ENCODE measurements around the gene JMJD1C.

- TF ChIP-seq EHMT2 (IDR thresholded peaks at IDR 0.05; ENCODE audit: low read depth), result no peak
- TF ChIP-seq, protein P1, sequence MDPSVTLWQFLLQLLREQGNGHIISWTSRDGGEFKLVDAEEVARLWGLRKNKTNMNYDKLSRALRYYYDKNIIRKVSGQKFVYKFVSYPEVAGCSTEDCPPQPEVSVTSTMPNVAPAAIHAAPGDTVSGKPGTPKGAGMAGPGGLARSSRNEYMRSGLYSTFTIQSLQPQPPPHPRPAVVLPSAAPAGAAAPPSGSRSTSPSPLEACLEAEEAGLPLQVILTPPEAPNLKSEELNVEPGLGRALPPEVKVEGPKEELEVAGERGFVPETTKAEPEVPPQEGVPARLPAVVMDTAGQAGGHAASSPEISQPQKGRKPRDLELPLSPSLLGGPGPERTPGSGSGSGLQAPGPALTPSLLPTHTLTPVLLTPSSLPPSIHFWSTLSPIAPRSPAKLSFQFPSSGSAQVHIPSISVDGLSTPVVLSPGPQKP (IDR thresholded peaks at IDR 0.05; ENCODE audit: low read depth, low read length), result no peak
- TF ChIP-seq PBX3 (IDR thresholded peaks at IDR 0.05), result no peak
- TF ChIP-seq MAX (IDR thresholded peaks at IDR 0.05), result no peak
- TF ChIP-seq, protein P2, sequence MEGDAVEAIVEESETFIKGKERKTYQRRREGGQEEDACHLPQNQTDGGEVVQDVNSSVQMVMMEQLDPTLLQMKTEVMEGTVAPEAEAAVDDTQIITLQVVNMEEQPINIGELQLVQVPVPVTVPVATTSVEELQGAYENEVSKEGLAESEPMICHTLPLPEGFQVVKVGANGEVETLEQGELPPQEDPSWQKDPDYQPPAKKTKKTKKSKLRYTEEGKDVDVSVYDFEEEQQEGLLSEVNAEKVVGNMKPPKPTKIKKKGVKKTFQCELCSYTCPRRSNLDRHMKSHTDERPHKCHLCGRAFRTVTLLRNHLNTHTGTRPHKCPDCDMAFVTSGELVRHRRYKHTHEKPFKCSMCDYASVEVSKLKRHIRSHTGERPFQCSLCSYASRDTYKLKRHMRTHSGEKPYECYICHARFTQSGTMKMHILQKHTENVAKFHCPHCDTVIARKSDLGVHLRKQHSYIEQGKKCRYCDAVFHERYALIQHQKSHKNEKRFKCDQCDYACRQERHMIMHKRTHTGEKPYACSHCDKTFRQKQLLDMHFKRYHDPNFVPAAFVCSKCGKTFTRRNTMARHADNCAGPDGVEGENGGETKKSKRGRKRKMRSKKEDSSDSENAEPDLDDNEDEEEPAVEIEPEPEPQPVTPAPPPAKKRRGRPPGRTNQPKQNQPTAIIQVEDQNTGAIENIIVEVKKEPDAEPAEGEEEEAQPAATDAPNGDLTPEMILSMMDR (IDR thresholded peaks at IDR 0.05), result no peak
- no peak for TF ChIP-seq TFCP2L1 (CRISPR knock-in tag; IDR thresholded peaks at IDR 0.05)
Measured at GRCh38 chr10:63506554-63506953, 40.8 kb upstream of the JMJD1C start.
